GM23248 (cell line): ENCODE results near the gene SLC31A2. TPM values are rescaled to one million over a fixed set of nuclear protein-coding genes. Genes with fewer than 3 reads are reported as not detected.

Experiments
- DNase-seq: peaks from one replicate; pipeline ENCODE4 v3.0.0-alpha.2; 2015
- H2AFZ ChIP-seq: fragments of 200-600 bp; sonication (generic); 2 replicates; pipeline ENCODE4 v1.6.1; 2016; ENCODE audit warnings: antibody characterized with exemption
- H3F3A ChIP-seq: fragments of 200-600 bp; sonication (generic); 2 replicates; pipeline ENCODE4 v1.6.1; 2016; ENCODE audit warnings: mild to moderate bottlenecking, antibody characterized with exemption, mixed run types; ENCODE audit not compliant: insufficient read depth
- H3K27ac ChIP-seq: fragments of 200-600 bp; sonication (generic); 2 replicates; pipeline ENCODE4 v1.5.1; 2016; ENCODE audit warnings: mild to moderate bottlenecking
- H3K27me3 ChIP-seq: fragments of 200-600 bp; sonication (generic); replicated peaks from 2 replicates; pipeline ENCODE4 v1.6.1; 2016; ENCODE audit warnings: mild to moderate bottlenecking; ENCODE audit not compliant: insufficient read depth
- H3K36me3 ChIP-seq: fragments of 200-600 bp; sonication (generic); 2 replicates; pipeline ENCODE4 v1.6.1; 2016; ENCODE audit warnings: low read depth, mild to moderate bottlenecking
- H3K4me1 ChIP-seq: fragments of 200-600 bp; sonication (generic); 2 replicates; pipeline ENCODE4 v1.6.1; 2016; ENCODE audit warnings: mild to moderate bottlenecking; ENCODE audit not compliant: insufficient read depth
- H3K4me2 ChIP-seq: fragments of 200-600 bp; sonication (generic); one replicate; pipeline ENCODE4 v1.6.1; 2016; ENCODE audit warnings: mild to moderate bottlenecking; ENCODE audit not compliant: unreplicated experiment
- H3K4me3 ChIP-seq: fragments of 200-600 bp; sonication (generic); 2 replicates; pipeline ENCODE4 v1.5.1; 2016; ENCODE audit warnings: mild to moderate bottlenecking
- H3K79me2 ChIP-seq: fragments of 200-600 bp; sonication (generic); 2 replicates; pipeline ENCODE4 v1.6.1; 2016; ENCODE audit warnings: mild to moderate bottlenecking; ENCODE audit not compliant: insufficient read depth
- H3K9ac ChIP-seq: fragments of 200-600 bp; sonication (generic); 2 replicates; pipeline ENCODE4 v1.6.1; 2016; ENCODE audit warnings: mild to moderate bottlenecking
- H3K9me2 ChIP-seq: fragments of 200-600 bp; sonication (generic); 2 replicates; pipeline ENCODE4 v1.6.1; 2016; ENCODE audit warnings: mixed run types, mild to moderate bottlenecking, moderate library complexity; ENCODE audit not compliant: insufficient read depth
- H3K9me3 ChIP-seq: fragments of 200-600 bp; sonication (generic); one replicate; pipeline ENCODE4 v1.6.1; 2017; ENCODE audit warnings: low read depth
- H4K20me1 ChIP-seq: fragments of 200-600 bp; sonication (generic); 2 replicates; pipeline ENCODE4 v1.6.0; 2016; ENCODE audit not compliant: insufficient read depth
- EZH2 ChIP-seq: fragments of 200-600 bp; sonication (generic); IDR thresholded peaks from 2 replicates; pipeline ENCODE4 v1.6.1; 2018; ENCODE audit warnings: antibody characterized with exemption, mild to moderate bottlenecking; ENCODE audit not compliant: insufficient read depth, poor library complexity, severe bottlenecking
- EZH2phosphoT487 ChIP-seq: fragments of 200-600 bp; sonication (generic); IDR thresholded peaks from 2 replicates; pipeline ENCODE4 v1.6.1; 2018; ENCODE audit warnings: antibody characterized with exemption, moderate library complexity, mild to moderate bottlenecking, low read depth; ENCODE audit not compliant: insufficient read depth
- WGBS, 2 experiments: methylation state at CpG; one replicate each; pipeline ENCODE4 v1.1.6; 2015 to 2017; ENCODE audit warnings: low lambda C conversion rate in 2 of 2, low coverage in 1 of 2; ENCODE audit errors: missing lambda C conversion rate in 2 of 2; 5-methylcytosine and 5-hydroxymethylcytosine counted together
- in situ Hi-C: fragments of 300-500 bp; cut with MboI; formaldehyde crosslinking; loops from 2 replicates; pipeline ENCODE4 v1.15.0; 2020
- polyA plus RNA-seq: library from polyadenylated mRNA; unstranded; fragments of >200 nt; fragmentation: Nextera tagmentation; extraction: Ambion mirVana; gene quantifications from 2 replicates; pipeline ENCODE4 v1.2.1, GENCODE V29; 2016
- total RNA-seq: library from RNA; depleted of rRNA; stranded (reverse); fragments of >200 nt; shearing (Covaris generic); gene quantifications from 2 replicates; pipeline ENCODE4 v1.2.3, GENCODE V29; 2014

The SLC31A2 gene
- total and polyA plus RNA-seq, 2 experiments from 2014 or later, result 15.0 to 20.8 TPM

DNA sequence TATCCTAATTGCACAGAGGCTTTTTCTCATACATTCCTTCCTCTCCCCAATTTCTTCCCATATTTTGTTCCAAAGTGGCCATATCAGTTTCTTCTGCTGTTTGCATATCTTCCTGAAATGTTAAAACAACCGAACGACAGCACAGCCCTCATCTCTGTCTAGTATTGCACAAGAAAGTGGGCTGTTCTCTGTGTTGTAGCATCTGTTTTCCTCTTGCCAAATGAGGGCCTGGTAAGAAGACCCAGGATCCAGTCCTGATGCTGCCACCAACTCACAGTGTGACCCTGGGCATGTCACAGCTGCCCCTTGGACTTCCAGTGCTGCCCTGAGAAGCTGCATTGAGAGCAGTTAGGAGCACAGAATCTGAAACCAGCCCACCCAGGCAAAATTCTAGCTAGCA lies 4.1 kb downstream of the SLC31A2 start:
- H2AFZ ChIP-seq, result no peak overlapping the region
- no peak for TF ChIP-seq EZH2phosphoT487
- no peak for TF ChIP-seq EZH2
- no peaks in the 10 kb centered on the region for H3K9me2 ChIP-seq
- DNase-seq, result no peak
- peaks cover 14% of the 10 kb centered on the region; the same call in 1 of the 2 replicates for H3F3A ChIP-seq
- H3K4me2 ChIP-seq, result no peak overlapping the region
- H3K27me3 ChIP-seq, result no peaks in the 10 kb centered on the region
- peaks cover 21% of the 10 kb centered on the region for H3K4me1 ChIP-seq
- no peaks in the 10 kb centered on the region for H3K9me3 ChIP-seq
- WGBS, 2 experiments, result 16 to 29% methylated on average over 2 of the region's 2 CpGs
- no peak overlapping the region for H3K9ac ChIP-seq
- H3K79me2 ChIP-seq, result no peaks in the 10 kb centered on the region
- H4K20me1 ChIP-seq, result no peaks in the 10 kb centered on the region
- H3K36me3 ChIP-seq, result no peaks in the 10 kb centered on the region; the same call in 1 of the 2 replicates
- H3K27ac ChIP-seq, result no peak overlapping the region
- in situ Hi-C loops, result no loop called here
- H3K4me3 ChIP-seq, result no peak overlapping the region

DNA sequence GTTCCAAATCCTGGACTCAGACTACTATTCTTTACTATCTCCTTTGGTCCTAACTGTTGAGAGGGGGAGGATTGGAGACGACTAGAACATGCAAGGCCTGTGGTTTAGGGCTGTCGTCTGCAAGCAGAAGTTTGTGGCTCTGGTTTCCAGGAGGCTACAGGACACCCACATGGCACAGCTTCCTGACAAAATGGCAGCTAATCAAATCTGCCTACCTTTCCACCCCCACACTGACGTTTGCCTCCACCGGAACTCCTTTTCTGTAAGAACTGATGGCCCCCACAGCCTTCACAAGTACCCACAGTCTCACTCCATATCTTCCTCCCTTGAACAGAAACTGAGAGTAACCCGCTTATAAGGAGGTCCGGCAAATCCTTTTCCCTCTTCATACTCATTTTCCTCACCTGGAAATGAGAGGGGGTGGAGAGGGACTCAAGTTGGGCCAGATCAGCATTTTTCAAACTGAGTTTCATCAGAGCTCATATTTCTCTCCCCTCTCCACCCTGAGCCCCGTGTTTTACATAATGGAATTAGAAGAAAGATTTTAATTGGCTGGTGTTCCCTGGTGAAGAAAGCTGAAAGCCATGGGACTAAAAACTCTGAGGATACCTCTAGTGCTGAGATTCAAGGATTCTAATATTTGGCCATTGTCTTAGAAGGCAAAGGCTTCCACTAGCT lies 5.2 kb downstream of the SLC31A2 start:
- Histone ChIP-seq H3K4me3 (no peak overlapping the region), H3F3A (peaks cover 14% of the 10 kb centered on the region; the same call in 1 of the 2 replicates), H3K9me2 (no peaks in the 10 kb centered on the region), H3K79me2 (no peaks in the 10 kb centered on the region), H3K27me3 (no peaks in the 10 kb centered on the region), H3K9ac (no peak overlapping the region), H3K9me3 (no peaks in the 10 kb centered on the region), H4K20me1 (no peaks in the 10 kb centered on the region), H3K27ac (no peak overlapping the region), H3K4me1 (peaks cover 21% of the 10 kb centered on the region), H3K4me2 (no peak overlapping the region), H2AFZ (no peak overlapping the region), H3K36me3 (peaks cover 4% of the 10 kb centered on the region; the same call in 1 of the 2 replicates)
- WGBS, 2 experiments, result 38 to 40% methylated on average over 7 of the region's 7 CpGs
- TF ChIP-seq EZH2, result no peak
- TF ChIP-seq EZH2phosphoT487, result no peak
- DNase-seq, result no peak
- in situ Hi-C loops, result no loop called here

DNA sequence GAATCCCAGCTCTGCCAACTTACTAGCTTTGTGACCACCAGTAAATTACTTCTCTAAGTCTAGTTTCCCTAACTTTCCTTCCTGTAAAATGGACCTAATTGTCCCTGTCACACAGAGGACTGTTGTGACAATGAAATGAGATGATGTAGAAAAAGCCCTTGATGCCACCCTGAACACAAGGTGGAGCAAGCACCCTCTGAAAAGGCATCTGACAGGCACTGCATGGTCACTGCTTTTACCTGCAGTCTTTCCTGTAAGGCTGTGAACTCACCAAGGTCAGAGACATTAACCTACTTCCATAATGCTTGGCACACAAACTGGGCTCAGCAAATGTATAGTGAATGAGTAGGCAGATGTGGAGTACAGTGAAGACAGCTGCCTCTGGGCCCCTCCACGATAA lies 6.1 kb downstream of the SLC31A2 start:
- Histone ChIP-seq H3K4me2 (no peak overlapping the region), H3K36me3 (peaks cover 4% of the 10 kb centered on the region; the same call in 1 of the 2 replicates), H3K4me1 (peaks cover 16% of the 10 kb centered on the region), H3K9me3 (no peaks in the 10 kb centered on the region), H3K27me3 (no peaks in the 10 kb centered on the region), H3K9me2 (no peaks in the 10 kb centered on the region), H4K20me1 (no peaks in the 10 kb centered on the region), H3K9ac (no peak overlapping the region), H2AFZ (no peak overlapping the region), H3K79me2 (no peaks in the 10 kb centered on the region), H3F3A (peaks cover 14% of the 10 kb centered on the region; the same call in 1 of the 2 replicates), H3K4me3 (no peak overlapping the region), H3K27ac (no peak overlapping the region)
- in situ Hi-C loops, result no loop called here
- TF ChIP-seq EZH2, result no peak
- TF ChIP-seq EZH2phosphoT487, result no peak
- WGBS, 2 experiments, result 46 to 67% methylated on average over 1 of the region's 1 CpG
- no peak for DNase-seq

DNA sequence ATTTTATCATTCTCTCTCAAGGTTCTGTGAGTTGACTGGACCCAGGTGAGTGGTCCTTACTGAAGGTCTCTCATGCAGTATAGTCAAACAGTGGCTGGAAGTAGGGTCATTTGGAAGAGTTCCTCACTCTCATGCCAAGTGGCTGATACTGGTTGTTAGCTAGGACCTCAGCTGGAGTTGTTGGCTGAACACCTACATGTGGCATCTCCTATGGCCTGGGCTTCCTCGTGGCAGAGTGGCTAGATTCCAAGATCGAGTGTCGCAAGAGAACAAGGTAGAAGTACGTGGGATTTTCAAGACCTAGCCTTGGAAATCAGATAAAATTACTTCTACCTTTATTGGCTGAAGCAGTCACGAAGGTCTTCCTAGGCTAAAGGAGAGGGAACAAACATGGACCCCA lies 7.6 kb downstream of the SLC31A2 start:
- H2AFZ ChIP-seq, result no peak overlapping the region
- in situ Hi-C loops, result no loop called here

More for the DNA sequence above, 7.6 kb downstream of the SLC31A2 start:
- peaks cover 15% of the 10 kb centered on the region; the same call in 1 of the 2 replicates for H3K36me3 ChIP-seq
- TF ChIP-seq EZH2 (no peak), EZH2phosphoT487 (no peak)
- H3K9me2 ChIP-seq, result no peaks in the 10 kb centered on the region
- H3K9ac ChIP-seq, result no peak overlapping the region
- H3F3A ChIP-seq, result peaks cover 14% of the 10 kb centered on the region; the same call in 1 of the 2 replicates
- H4K20me1 ChIP-seq, result no peaks in the 10 kb centered on the region
- no peak for DNase-seq
- H3K4me2 ChIP-seq, result no peak overlapping the region
- H3K27me3 ChIP-seq, result no peaks in the 10 kb centered on the region
- peaks cover 6% of the 10 kb centered on the region; the same call in 1 of the 2 replicates for H3K4me1 ChIP-seq
- no peaks in the 10 kb centered on the region for H3K9me3 ChIP-seq
- H3K79me2 ChIP-seq, result no peaks in the 10 kb centered on the region
- 73 to 78% methylated on average over 5 of the region's 5 CpGs for WGBS, 2 experiments
- no peak overlapping the region for H3K4me3 ChIP-seq
- H3K27ac ChIP-seq, result no peak overlapping the region
